Hepatic stellate cell (primary cell): ENCODE data around the gene HHAT.

Experiments
- DNase-seq: peaks from one replicate; pipeline ENCODE4 v3.0.0; 2011; ENCODE audit warnings: low spot score

HHAT gene

GRCh38 chr1:210685295-210685650, 356.6 kb downstream of the HHAT start:
- DNase-seq: no peak

- no peak for DNase-seq
Measured at GRCh38 chr1:210686841-210687240, 358.1 kb downstream of the HHAT start.

- no peak for DNase-seq
Measured at GRCh38 chr1:210687582-210688279, 359.0 kb downstream of the HHAT start.

- no peak for DNase-seq
Measured at GRCh38 chr1:210688512-210689234, 360.0 kb downstream of the HHAT start.

- DNase-seq: no peak
Measured at GRCh38 chr1:210689826-210690225, 361.1 kb downstream of the HHAT start.

- DNase-seq: no peak
Measured at GRCh38 chr1:210690236-210690635, 361.5 kb downstream of the HHAT start.

- no peak for DNase-seq
Measured at GRCh38 chr1:210691039-210691610, 362.4 kb downstream of the HHAT start.

GRCh38 chr1:210692796-210693195, 364.1 kb downstream of the HHAT start:
- no peak for DNase-seq

- DNase-seq: no peak
Measured at GRCh38 chr1:210695026-210695425, 366.3 kb downstream of the HHAT start.

GRCh38 chr1:210696709-210697108, 368.0 kb downstream of the HHAT start:
- no peak for DNase-seq

GRCh38 chr1:210697185-210697584, 368.5 kb downstream of the HHAT start:
- DNase-seq: no peak

GRCh38 chr1:210698661-210699060, 370.0 kb downstream of the HHAT start:
- DNase-seq: no peak

GRCh38 chr1:210700083-210700482, 371.4 kb downstream of the HHAT start:
- no peak for DNase-seq

GRCh38 chr1:210700511-210700910, 371.8 kb downstream of the HHAT start:
- DNase-seq: no peak

GRCh38 chr1:210702506-210702905, 373.8 kb downstream of the HHAT start:
- no peak for DNase-seq

- no peak for DNase-seq
Measured at GRCh38 chr1:210703593-210703992, 374.9 kb downstream of the HHAT start.

- DNase-seq: no peak
Measured at GRCh38 chr1:210705086-210705485, 376.4 kb downstream of the HHAT start.

GRCh38 chr1:210706246-210706645, 377.5 kb downstream of the HHAT start:
- no peak for DNase-seq

GRCh38 chr1:210707300-210708240, 378.9 kb downstream of the HHAT start:
- no peak for DNase-seq

- DNase-seq: no peak
Measured at GRCh38 chr1:210709701-210710100, 381.0 kb downstream of the HHAT start.

GRCh38 chr1:210711825-210712612, 383.3 kb downstream of the HHAT start:
- DNase-seq: no peak

- no peak for DNase-seq
Measured at GRCh38 chr1:210715072-210715471, 386.4 kb downstream of the HHAT start.
